Adipocyte (in vitro differentiated cells): ENCODE results near the gene LIPE.
"Not testable (repeated sequence)": the region's sequence is repeated elsewhere in the genome, so short reads cannot be mapped to it uniquely, and the experiment has no call there.

Source experiments
- DNase-seq: peaks from one replicate; pipeline ENCODE4 v3.0.0-alpha.2; 2015; ENCODE audit warnings: low read depth
- H3K27me3 ChIP-seq: replicated peaks from 2 replicates; pipeline ENCODE4 v1.7.0; 2013; ENCODE audit warnings: mild to moderate bottlenecking, low read length, moderate library complexity; ENCODE audit not compliant: control insufficient read depth, insufficient read depth
- H3K36me3 ChIP-seq: 2 replicates; pipeline ENCODE4 v1.7.0; 2013; ENCODE audit warnings: low read length, mild to moderate bottlenecking, moderate library complexity; ENCODE audit not compliant: control insufficient read depth, insufficient read depth, severe bottlenecking
- H3K4me1 ChIP-seq: 2 replicates; pipeline ENCODE4 v1.7.0; 2013; ENCODE audit warnings: mild to moderate bottlenecking, low read length, moderate library complexity; ENCODE audit not compliant: control insufficient read depth, insufficient read depth
- H3K4me3 ChIP-seq: 2 replicates; pipeline ENCODE4 v1.7.0; 2013; ENCODE audit warnings: mild to moderate bottlenecking, low read length, moderate library complexity
- H3K9ac ChIP-seq: 2 replicates; pipeline ENCODE4 v1.7.0; 2013; ENCODE audit warnings: mild to moderate bottlenecking, low read length, moderate library complexity
- H3K9me3 ChIP-seq: 2 replicates; pipeline ENCODE4 v1.7.0; 2013; ENCODE audit warnings: mild to moderate bottlenecking, low read length, moderate library complexity; ENCODE audit not compliant: control insufficient read depth

Gene LIPE

GRCh38 chr19:42466521-42467182, 39.5 kb upstream of the LIPE start:
- Histone ChIP-seq H3K4me3 (no peak overlapping the region), H3K9me3 (no peaks in the 10 kb centered on the region), H3K4me1 (peaks cover 38% of the 10 kb centered on the region), H3K27me3 (peaks cover 19% of the 10 kb centered on the region), H3K9ac (no peak overlapping the region), H3K36me3 (peaks cover 5% of the 10 kb centered on the region)
- DNase-seq: peak; percentile 50

- Histone ChIP-seq H3K27me3 (peaks cover 22% of the 10 kb centered on the region), H3K4me3 (no peak overlapping the region), H3K9ac (no peak overlapping the region), H3K4me1 (peaks cover 32% of the 10 kb centered on the region), H3K9me3 (no peaks in the 10 kb centered on the region), H3K36me3 (peaks cover 5% of the 10 kb centered on the region)
- DNase-seq: no peak
Observed at GRCh38 chr19:42465827-42466280, 38.7 kb upstream of the LIPE start.

- H3K36me3 ChIP-seq: peaks cover 5% of the 10 kb centered on the region
- H3K4me3 ChIP-seq: no peak overlapping the region
- H3K9ac ChIP-seq: no peak overlapping the region
- H3K4me1 ChIP-seq: peaks cover 6% of the 10 kb centered on the region
- peaks cover 43% of the 10 kb centered on the region for H3K27me3 ChIP-seq
- H3K9me3 ChIP-seq: no peaks in the 10 kb centered on the region
- no peak for DNase-seq
Observed at GRCh38 chr19:42461700-42462324, 34.6 kb upstream of the LIPE start.

DNA sequence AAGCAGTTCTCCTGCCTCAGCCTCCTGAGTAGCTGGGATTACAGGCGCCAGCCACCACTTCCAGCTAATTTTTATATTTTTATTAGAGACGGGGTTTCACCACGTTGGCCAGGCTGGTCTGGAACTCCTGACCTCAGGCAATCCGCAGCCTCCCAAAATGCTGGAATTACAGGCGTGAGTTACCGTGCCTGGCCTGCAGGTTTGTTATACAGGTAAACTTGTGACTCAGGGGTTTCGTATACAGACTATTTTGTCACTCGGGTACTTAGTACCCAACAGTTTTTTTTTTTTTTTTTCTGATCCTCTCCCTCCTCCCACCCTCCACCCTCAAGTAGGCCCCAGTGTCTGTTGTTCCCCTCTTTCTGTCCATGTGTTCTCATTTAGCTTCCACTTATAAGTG, 34.0 kb upstream of the LIPE start:
- not testable (repeated sequence) for H3K9ac ChIP-seq, H3K36me3 ChIP-seq, H3K4me3 ChIP-seq, H3K9me3 ChIP-seq, H3K4me1 ChIP-seq, DNase-seq
- H3K27me3 ChIP-seq: peaks cover 43% of the 10 kb centered on the region

DNA sequence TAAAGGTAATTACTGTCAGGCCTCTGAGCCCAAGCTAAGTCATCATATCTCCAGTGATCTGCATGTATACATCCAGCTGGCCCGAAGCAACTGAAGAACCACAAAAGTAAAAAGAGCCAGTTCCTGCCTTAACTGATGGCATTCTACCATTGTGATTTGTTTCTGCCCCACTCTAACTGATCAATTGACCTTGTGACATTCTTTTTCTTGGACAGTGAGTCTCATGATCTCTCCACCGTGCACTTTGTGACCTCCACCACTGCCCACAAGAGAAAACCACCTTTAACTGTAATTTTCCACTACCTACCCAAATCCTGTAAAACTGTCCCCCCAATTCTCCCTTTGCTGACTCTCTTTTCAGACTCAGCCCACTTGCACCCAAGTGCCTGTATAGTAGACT, 32.7 kb upstream of the LIPE start:
- H3K4me3 ChIP-seq: no peak overlapping the region
- no peak overlapping the region for H3K9ac ChIP-seq
- DNase-seq: no peak
- H3K27me3 ChIP-seq: peaks cover 54% of the 10 kb centered on the region
- no peaks in the 10 kb centered on the region for H3K4me1 ChIP-seq
- no peaks in the 10 kb centered on the region for H3K9me3 ChIP-seq
- peaks cover 5% of the 10 kb centered on the region for H3K36me3 ChIP-seq

GRCh38 chr19:42455621-42456081, 28.5 kb upstream of the LIPE start:
- no peaks in the 10 kb centered on the region for H3K9me3 ChIP-seq
- H3K36me3 ChIP-seq: no peaks in the 10 kb centered on the region
- DNase-seq: no peak
- no peak overlapping the region for H3K9ac ChIP-seq
- H3K27me3 ChIP-seq: peaks cover 58% of the 10 kb centered on the region
- no peaks in the 10 kb centered on the region for H3K4me1 ChIP-seq
- no peak overlapping the region for H3K4me3 ChIP-seq

GRCh38 chr19:42455086-42455485, 27.9 kb upstream of the LIPE start:
- peaks cover 53% of the 10 kb centered on the region for H3K27me3 ChIP-seq
- no peaks in the 10 kb centered on the region for H3K36me3 ChIP-seq
- H3K9me3 ChIP-seq: no peaks in the 10 kb centered on the region
- no peak for DNase-seq
- no peak overlapping the region for H3K4me3 ChIP-seq
- peaks cover 3% of the 10 kb centered on the region for H3K4me1 ChIP-seq
- H3K9ac ChIP-seq: no peak overlapping the region

DNA sequence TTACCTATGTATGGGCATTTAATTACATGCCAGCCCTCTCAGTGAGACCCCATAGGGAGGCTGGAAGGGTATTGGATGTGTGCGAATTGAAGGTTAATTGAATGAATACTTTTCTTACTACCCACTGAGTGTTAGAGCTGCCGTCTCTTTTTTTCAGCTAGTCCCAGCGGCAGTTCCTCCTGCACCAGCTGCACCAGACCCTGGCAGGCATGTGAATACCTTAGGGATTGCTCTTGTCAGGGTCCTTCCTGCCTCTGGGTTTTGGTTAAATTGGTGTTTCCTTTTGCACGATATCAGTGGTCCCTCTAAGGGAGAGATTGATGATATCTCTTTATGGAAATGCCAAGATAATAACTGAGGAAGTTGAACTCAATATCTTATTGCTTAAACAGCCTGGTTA, 25.4 kb upstream of the LIPE start:
- no peak for DNase-seq
- Histone ChIP-seq H3K9ac (no peak overlapping the region), H3K27me3 (peaks cover 42% of the 10 kb centered on the region), H3K4me3 (no peak overlapping the region), H3K9me3 (no peaks in the 10 kb centered on the region), H3K36me3 (no peaks in the 10 kb centered on the region), H3K4me1 (peaks cover 12% of the 10 kb centered on the region)

DNA sequence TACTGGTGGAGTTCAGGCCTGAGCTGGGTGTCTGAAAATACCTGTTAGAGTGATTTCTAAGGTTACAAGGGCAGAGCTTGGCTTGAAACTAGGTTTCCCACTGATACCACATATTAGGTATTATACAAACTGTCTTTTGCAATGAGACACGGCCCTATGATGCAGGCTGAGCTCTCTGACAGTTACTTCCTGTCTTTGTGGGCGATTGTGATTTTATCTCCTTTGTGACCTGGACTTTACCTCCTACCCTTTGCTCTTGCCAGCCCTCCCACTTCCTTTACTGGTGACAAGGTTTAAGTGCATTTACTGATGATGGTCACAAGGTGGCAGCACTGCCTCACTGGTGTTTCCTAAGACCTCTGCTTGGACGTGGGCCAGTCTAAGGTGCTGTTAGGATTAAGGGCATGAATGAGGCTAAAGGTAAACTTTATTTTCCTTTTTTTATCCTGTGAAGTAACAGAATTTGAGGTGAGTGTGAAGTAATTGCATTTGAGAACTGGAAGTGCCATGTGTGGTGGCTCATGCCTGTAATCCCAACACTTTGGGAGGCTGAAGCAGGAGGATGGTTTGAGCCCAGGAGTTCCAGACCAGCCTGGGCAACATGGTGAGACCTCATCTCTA, 23.2 kb upstream of the LIPE start:
- Histone ChIP-seq H3K27me3 (peaks cover 42% of the 10 kb centered on the region), H3K36me3 (no peaks in the 10 kb centered on the region), H3K9me3 (no peaks in the 10 kb centered on the region), H3K4me3 (no peak overlapping the region), H3K9ac (no peak overlapping the region), H3K4me1 (peaks cover 12% of the 10 kb centered on the region)
- peak; percentile 84 for DNase-seq

DNA sequence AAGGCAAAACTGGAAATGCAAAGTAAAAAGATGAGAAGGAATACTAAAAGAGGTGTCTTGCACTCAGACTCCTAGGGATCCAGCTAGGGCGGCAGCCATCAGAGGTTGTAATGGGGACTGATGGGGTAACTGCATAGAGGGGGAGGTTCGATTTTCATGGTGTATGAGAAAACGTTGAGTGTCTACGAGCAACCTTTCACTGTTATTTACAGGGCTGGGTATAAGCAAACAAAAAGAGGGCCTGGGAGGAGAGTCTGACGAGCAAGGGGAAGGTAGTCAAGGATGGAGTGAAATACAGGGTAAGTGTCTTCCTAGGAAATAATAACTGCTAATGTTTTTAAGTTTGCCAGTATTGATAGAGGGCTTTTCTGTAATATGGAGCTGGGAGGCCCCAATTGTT, 21.1 kb upstream of the LIPE start:
- Histone ChIP-seq H3K27me3 (peaks cover 33% of the 10 kb centered on the region), H3K4me1 (peaks cover 12% of the 10 kb centered on the region)
- not testable (repeated sequence) for H3K9ac ChIP-seq, H3K36me3 ChIP-seq, H3K9me3 ChIP-seq, DNase-seq, H3K4me3 ChIP-seq

DNA sequence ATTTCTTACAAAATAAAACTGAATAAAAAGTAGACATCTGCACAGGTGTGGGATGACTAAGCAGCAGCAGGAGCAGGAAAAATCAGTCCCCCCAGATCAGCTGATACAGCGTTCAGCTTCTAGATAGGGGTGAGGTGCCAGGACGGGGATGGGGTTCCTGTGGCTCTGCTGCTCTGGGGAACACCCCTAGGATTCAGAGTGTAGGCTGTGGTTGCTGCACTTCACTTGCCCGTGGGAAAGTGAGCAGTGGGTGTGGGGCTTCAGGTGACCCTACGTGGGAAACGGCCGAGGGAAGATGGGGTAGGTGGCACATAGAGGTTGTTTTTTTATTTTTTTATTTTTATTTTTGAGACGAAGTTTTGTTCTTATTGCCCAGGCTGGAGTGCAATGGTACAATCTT, 18.8 kb upstream of the LIPE start:
- H3K9me3 ChIP-seq: no peaks in the 10 kb centered on the region
- peaks cover 21% of the 10 kb centered on the region for H3K27me3 ChIP-seq
- no peak for DNase-seq
- H3K36me3 ChIP-seq: no peaks in the 10 kb centered on the region
- no peak overlapping the region for H3K4me3 ChIP-seq
- peaks cover 15% of the 10 kb centered on the region for H3K4me1 ChIP-seq
- H3K9ac ChIP-seq: no peak overlapping the region
